GM21825 (cell line): Measurements from ENCODE around the gene KDM7A.
"Not testable (repeated sequence)": the region's sequence is repeated elsewhere in the genome, so short reads cannot be mapped to it uniquely, and the experiment has no call there.

Source experiments
- ATAC-seq: cut with Tn5 transposase; IDR thresholded peaks from one replicate; pipeline ENCODE4 v1.9.1; 2021; ENCODE audit warnings: mild to moderate bottlenecking, moderate library complexity; ENCODE audit not compliant: unreplicated experiment

Gene KDM7A

DNA sequence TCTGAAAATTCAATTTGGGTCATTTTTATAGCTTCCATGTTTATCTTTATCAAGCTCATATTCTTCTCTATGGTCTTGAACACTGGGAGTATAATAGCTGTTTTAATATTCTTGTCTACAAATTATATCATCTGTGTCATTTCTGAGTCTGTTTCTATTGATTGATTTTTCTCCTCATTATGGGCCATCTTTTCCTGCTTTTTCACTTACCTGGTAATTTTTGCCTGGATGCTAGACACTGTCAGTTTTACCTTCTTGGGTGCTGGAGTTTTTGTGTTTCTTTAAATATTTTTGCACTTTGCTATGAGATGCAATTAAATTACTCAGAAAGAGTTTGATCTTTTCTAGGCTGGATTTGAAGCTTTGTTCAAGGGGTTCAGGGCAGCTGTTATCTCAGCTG lies 26.8 kb upstream of the KDM7A start:
- no peak for ATAC-seq

DNA sequence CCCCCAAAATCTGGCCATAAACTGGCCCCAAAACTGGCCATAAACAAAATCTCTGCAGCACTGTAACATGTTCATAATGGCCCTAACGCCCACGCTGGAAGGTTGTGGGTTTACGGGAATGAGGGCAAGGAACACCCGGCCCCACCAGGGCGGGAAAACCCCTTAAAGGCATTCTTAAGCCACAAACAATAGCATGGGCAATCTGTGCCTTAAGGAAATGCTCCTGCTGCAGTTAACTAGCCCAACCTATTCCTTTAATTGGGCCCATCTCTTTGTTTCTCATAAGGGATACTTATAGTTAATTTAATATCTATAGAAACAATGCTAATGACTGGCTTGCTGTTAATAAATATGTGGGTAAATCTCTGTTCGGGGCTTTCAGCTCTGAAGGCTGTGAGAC lies 26.2 kb upstream of the KDM7A start:
- ATAC-seq: not testable (repeated sequence)

GRCh38 chr7:140201393-140201792 lies 24.6 kb upstream of the KDM7A start:
- no peak for ATAC-seq

GRCh38 chr7:140200061-140200989 lies 23.5 kb upstream of the KDM7A start:
- ATAC-seq: no peak

- ATAC-seq: no peak
Observed at GRCh38 chr7:140197938-140198337, 21.2 kb upstream of the KDM7A start.

- ATAC-seq: no peak
Observed at GRCh38 chr7:140197218-140197890, 20.6 kb upstream of the KDM7A start.

GRCh38 chr7:140196361-140197217 lies 19.8 kb upstream of the KDM7A start:
- no peak for ATAC-seq

DNA sequence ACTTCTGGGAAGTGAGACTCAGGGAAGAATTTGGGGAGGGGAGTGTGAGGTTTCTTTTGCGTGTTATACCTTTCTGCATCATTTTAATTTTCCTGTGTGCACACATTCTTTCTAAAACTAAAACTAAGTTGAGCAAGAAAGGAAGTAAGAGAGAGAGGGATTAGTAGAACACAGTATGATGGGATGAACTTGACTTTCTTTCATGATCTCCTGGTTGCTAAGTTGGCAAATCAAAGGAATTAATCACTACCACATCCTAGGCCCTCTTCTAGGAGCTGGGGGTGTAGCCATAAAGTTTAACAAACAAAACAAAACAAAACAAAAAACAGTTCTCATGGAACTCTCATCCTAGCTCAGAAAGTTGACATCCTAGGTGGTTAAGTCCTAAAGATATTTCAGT lies 19.1 kb upstream of the KDM7A start:
- ATAC-seq: no peak

- no peak for ATAC-seq
Observed at GRCh38 chr7:140192620-140193019, 15.8 kb upstream of the KDM7A start.

DNA sequence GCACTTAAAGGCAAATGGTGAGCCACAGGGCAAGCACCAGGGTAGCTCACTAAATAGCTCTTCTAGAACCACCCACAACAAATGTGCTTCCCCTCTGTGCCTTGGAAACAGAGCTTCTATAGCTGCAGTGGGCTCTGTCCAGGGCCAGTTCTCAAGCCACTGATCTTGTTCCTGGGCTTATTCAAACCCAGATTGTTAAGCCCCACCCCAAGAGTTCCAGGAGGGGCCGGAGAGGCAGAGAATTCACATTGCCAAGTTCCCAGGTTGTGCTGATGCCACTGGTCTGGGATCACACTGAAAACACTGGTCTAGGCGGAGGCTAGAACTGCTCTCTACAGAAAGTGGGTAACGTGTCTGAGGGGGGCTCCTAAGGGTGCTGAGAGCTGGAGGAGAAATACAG lies 15.4 kb upstream of the KDM7A start:
- ATAC-seq: no peak

GRCh38 chr7:140190588-140190987 lies 13.8 kb upstream of the KDM7A start:
- ATAC-seq: no peak

DNA sequence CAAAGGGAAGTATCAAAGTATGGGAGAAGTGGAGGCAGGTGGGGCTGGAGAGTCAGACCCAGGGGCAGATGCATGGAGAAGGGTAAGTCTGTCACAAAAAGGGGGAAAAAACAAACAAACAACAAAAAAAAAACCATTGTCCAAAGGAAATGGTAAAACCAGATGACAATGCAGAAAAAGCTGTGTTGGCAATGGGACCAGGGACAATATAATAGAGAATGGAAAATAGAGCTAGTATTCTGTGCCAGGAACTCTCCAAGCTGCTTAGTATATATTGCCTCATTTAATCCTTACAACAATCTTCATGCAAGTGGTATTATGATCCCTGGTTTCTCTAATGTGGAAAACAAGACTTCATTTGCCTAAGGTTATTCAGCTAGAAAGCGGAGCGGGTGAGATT lies 13.1 kb upstream of the KDM7A start:
- ATAC-seq: no peak

GRCh38 chr7:140182917-140183316 lies 6.1 kb upstream of the KDM7A start:
- ATAC-seq: no peak

GRCh38 chr7:140179339-140179738 lies 2.6 kb upstream of the KDM7A start:
- ATAC-seq: no peak

DNA sequence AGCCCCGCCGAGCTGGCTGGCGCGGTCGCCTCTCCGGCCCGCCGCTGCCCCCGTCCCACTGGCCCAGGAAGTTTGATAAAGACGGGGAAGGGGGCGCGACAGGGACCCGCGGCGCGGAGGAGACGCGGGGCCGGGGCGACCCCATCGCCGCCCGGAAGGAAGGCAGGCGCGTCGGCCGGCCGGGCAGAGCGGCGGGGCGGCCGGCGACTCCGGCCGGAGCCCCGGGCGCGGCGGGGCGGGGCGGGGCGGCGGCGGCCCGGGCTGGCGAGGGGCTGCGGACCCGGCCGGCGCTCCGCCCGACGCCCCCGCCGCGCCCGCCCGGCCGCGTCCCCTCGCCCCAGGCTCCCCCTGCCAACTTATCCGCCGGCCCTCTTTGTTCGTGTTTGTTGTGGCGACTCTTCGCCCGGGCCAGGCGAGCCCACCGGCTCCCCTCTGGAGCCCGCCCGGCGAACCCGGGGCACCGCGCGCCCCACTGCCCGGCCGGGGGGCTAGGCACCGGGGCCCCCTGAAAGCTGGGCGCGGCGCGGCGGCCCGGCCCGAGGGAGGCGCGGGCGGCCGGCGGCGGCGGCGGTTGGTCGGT lies 571 bp downstream of the KDM7A start:
- peak; percentile 12 for ATAC-seq

GRCh38 chr7:140175221-140176121 lies 1.3 kb downstream of the KDM7A start:
- ATAC-seq: peak; percentile 52

DNA sequence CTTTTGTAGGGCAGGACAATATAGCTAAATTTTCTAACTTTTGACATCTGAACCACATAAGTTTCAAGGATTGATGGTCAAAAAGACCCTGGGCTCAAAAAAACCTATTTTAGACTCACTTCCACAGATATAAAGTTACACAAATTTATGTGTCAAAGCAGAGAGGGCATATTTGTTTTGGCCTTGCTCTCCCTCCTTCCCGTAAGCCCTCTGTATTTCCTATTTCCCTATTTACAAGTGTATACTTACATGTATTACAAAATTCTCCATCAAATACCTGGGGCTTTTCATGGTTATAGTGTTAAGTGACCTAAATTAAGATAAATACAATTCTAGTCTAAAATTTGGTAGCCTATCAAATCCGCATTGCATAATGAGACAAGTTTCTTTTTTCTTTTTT lies 2.6 kb downstream of the KDM7A start:
- no peak for ATAC-seq

GRCh38 chr7:140170375-140170774 lies 6.4 kb downstream of the KDM7A start:
- no peak for ATAC-seq

DNA sequence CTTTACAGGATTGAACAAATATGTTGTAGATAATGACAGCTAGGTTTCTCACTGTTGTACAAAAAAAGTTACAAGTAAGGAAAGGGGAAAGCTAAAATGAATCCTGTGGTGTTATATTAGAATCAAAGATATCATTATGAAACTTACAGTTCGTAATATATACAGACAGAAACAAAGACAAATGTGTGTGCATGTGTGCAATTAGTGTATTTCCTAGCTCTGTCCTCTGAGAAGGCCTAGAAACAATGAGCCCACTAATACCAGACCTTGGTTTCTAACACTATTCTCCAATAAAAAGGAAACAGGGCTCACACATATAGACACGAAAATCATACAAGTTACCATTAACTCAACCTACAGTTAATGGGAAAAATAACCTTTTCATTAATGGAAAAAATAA lies 8.0 kb downstream of the KDM7A start:
- no peak for ATAC-seq

DNA sequence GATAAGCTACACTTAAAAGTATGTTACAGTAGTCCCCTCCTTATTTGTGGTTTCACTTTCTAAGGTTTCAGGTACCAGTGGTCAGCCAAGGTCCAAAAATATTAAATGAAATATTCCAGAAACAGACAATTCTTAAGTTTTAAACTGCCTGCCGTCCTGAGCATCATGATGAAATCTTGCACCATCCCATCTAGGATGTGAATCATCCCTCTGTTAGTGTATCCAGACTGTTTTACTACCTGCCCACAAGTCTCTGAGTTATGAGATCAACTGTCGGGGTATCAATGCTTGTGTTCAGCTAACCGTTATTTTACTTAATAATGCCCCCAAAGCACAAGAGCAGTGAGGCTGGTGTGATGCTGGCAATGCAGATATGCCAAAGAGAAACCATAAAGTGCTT lies 11.4 kb downstream of the KDM7A start:
- ATAC-seq: no peak
